GOT3 (cell line): ENCODE measurements around the gene ZNF777.
"Not testable (repeated sequence)": the region's sequence is repeated elsewhere in the genome, so short reads cannot be mapped to it uniquely, and the experiment has no call there.

ENCODE experiments used
- DNase-seq: peaks from one replicate; lab custom pipeline; 2025; ENCODE audit warnings: mixed read lengths; lab: John Stamatoyannopoulos, UW

The ZNF777 gene

DNA sequence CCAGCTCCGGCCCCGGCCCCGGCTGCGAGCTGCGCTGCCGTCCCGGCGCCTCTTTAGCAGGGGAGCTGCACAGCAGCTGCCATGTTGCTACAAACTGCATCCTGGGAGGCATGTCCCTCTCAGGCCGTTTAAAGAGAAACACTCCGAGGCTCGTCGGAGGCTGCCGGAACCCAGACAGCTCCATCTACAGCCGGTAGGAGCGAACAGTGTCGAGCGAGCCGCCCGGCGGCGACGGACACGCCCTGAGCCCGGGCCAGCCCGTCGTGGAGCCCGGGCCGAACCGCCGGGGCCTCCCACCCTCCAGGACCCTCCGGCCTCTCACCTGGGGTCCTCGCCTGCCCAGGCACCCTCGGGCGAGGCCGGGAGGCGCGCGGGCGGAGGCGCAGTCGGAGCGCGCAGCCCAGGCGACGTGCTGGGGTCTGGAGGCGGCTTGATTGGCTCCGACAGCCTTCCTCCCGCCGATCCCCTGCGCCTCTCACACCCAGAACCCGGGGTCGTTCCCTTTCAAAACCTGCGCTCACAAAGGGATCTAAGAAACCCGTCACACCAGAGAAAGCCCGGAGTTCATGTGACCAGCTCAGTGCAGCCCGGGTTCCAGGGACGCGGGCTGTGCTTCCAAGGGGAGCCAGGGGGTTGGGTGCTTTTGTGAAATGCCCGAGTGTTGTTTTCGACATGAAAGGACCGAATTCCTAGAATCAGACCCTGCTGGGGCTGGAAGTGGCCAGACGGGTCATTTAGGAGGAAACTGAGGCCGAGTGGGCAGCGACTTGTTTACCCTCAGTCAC lies at the start of gene ZNF777:
Gene ZNF777, minus strand, starts transcription at position 570 of the 785 bp plus-strand sequence. CDS start 5,040 bp downstream, outside the sequence.
- peak; percentile 44 for DNase-seq

DNA sequence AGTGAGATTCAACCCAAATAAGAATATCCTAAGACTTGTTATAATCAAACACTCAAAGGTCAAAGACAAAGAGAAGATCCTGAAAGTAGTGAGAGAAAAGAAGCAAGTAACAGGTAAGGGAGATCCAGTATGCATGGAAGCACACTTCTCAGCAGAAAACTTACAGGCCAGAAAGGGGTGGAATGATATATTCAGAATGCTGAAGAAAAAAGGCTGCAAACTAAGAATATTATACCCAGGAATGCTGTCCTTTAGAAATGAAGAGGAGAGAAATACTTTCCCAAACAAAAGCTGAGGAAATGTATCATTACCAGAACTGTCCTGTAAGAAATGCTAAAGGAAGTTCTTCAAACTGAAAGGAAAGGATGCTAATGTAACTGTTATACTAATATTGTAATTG lies 49.4 kb upstream of the ZNF777 start:
- no peak for DNase-seq

DNA sequence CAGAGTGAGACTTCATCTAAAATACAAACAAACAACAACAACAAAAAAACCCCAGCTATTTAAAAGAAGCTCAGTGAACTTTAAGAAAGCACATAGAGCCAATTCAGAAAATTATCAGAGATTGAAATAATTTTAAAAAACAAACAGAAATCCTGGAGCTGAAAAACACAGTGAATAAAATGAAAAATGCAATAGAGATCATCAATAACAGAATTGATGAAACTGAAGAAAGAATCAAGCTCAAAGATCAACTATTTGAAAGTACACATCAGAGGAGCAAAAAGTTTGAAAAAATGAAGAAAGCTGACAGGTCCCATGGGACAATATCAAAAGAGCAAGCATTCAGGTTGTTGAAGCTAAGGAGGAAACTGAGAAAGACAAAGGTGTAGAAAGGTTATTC lies 48.9 kb upstream of the ZNF777 start:
- no peak for DNase-seq

DNA sequence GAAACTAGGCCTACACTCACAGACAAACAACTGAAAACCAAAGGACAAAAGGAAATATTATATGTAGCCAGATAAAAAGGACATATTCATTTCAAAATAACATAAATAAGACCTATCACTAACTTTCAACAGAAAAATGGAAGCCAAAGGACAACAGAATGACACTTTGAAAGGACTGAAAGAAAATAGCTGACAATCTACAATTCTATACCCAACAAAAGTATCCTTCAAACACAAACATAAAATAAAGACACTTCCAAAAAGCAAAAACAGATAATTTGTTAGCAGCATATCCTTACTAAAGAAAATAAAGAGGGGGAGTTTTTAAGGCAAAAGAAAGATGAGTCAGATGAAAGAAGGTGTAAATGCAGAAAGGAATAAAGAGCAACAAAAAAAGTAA lies 44.7 kb upstream of the ZNF777 start:
- DNase-seq = no peak

DNA sequence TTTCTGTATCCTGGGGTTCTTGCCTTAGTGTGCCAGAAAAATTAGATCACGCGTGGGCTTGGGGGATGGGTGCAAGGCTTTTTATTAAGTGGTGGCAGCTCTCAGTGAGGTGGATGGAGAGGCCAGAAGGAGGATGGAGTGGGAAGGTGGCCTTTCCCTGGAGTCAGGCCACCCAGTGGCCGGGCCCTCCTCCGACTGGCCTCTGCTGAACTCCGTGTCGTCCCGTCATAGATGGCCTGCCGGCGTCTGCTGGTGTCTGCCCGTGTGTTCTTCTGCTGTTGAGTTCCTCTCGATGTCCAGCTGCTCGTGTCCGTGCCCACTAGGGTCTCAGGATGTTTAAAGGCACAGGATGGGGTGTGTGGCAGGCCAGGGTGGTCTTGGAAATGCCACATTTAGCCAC lies 40.8 kb upstream of the ZNF777 start:
- DNase-seq = no peak

DNA sequence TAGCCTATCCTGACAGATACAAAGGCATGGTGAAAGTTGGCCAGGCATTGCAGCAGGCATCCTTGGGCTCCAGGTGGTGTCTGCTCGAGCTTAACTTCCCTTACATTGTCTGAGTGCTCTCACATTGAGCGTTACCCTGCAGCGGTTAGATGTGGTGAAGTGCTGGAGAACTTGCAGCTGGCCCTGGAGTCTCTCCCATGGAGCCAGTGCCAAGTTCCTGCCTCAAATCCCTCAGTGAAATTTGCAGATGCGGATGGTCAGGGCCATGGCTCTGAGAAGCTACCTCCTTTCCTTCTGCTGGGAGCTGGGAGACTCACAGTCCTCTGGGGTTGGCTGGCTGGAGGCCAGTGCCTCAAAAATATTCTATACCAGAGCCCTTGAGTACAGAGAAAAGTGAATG lies 40.0 kb upstream of the ZNF777 start:
- DNase-seq = no peak

DNA sequence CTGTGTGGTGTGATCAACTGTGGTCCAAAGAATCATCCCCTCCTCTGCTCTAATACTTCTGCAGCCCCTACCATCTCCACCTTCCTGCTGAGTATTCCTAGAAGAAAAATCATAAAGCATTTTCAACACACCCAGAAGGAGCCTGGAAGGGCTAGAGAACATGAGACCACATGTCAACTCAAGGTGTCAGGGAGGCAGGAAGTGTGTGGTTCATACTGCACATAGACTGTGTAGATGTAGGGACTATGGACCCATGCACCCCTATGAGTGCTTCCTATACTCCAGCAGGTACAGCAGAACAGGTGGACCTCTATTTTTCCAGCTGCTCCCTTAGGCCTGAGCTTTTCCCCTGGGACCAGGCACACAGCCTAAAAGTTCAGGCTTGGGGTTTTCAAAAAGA lies 39.3 kb upstream of the ZNF777 start:
- DNase-seq = no peak

DNA sequence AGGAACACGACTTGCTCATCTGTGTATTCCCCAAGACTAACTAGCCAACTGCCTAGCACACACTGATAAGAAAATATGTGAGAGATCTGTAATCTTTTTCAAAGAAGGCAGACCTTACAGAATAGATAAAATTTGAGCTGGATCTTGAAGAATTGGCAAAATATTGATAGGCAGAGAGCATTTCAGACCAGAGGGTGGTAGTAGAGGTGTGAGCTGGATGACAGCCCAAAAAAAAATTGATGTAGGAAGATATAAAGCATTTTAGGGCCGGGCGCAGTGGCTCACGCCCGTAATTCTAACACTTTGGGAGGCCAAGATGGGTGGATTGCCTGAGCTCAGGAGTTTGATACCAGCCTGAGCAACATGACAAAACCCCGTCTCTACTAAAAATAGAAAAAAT lies 37.9 kb upstream of the ZNF777 start:
- DNase-seq = no peak

DNA sequence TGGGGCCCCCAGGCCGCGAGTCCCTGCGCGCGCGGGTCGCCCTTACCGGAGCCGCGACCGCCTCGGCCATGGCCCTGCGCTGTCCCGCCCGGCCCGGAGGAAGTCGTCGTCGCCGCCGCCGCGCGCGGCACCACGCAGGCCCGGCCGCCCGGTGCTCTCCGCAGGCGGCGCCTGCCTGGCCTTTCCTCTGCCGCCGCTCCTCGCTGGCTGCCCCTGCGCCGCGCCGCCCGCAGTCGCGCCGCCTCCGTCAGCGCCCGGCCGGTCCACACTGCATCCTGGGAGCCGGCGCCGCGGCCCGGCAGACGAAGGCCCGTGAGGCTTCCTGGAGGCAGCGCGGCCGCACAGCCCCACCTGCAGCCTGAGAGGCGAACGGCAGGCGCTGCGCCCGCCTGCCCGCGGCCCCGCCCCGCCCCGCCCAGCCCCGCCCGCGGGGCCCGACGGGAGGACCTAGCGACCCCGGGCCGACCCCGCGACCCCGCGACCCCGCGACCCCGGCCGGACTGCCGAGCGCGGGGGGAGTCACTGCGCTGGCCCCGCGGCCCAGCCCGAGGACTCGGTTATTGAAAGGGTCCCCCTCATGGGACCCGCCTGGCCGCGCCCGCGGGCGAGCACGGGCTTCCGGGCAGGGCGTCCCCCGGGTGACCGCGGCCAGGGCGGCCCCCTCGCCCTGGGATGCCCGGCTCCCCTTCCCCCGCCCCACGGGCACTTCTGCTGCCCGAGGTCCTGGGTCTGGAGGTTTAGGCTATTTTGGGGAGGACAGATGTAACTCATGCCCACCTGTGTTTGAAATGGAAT lies 36.8 kb upstream of the ZNF777 start, which contains the start of gene ZNF746:
Gene ZNF746, minus strand, starts transcription at position 343 of the 795 bp plus-strand sequence. Its CDS starts 273 bp downstream, at position 70.
- peak; percentile 52 for DNase-seq

DNA sequence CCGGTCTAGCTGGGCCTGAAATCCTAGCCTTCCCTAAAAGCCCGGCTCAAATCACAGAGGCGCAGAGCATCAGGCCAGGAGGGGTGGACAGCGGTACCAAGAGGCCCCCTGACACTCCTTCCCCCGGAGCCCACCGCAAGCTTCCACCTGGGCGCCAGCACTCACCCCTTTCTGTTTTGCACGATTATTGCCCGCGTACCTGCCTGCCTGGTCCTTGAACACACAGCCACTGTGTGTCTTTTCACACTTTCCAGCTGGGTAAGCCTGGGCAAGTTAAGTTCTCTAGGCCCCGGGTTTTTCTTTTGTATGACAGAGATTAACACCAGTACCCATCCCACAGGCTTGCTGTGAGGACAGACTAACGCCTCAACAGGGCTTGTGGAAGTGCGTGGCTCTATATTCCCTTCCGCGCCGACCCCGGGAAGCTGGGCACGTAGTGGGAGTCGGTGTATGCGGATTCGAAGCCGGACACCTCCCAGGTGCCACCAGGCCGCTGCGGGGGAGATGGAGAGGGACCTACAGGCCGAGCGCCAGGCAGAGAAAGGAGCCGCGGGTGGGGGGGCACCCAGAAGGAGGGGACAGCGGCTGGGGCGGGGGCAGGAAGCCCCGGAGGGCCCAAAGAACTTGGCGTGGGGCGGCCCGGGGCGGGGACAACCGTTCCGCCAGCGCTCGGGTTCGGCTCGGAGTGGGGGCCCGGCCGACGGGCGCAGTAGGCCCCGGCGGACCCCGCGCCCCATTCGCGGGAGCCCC lies 36.0 kb upstream of the ZNF777 start:
- DNase-seq = no peak

DNA sequence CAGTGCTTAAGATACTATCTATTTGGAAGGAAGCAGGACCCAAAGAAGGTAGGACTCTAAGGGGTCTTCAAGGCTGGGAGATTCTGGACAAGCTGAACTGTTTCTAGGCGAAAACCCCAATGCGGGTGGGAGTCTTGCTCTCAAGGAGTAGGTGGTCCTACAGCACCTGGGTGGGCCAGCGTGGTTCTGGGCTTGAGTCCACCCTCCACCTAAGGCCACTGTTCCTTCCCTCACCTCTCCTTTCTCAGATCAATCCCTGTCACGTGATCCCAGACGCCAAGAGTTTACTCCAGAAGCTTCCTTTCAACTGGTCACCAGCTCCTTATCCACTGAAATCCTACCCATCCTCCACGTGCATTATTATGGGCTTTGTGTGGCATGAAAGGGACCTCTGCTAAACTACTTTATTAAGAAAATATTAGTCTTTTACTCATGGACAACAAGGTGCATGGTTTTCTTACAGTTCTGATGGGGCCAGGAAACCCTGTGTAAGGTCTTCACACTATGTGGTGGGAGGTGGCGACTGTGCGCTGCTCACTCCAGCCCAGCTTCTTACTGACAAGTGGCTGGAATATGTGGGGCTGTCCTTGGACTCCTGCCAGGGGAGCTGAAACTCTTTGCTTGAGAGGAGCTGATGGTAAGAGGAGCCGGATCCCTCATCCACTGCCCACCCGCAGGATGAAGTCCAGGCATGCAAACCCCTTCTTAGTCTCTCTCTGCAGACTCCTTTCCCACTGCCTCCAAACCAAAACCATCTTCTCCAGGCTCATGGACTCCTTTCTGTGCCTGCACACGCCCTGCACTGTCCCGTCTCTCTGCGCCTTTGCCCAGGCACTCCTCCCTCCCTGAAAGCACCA lies 35.2 kb upstream of the ZNF777 start:
- no peak for DNase-seq

DNA sequence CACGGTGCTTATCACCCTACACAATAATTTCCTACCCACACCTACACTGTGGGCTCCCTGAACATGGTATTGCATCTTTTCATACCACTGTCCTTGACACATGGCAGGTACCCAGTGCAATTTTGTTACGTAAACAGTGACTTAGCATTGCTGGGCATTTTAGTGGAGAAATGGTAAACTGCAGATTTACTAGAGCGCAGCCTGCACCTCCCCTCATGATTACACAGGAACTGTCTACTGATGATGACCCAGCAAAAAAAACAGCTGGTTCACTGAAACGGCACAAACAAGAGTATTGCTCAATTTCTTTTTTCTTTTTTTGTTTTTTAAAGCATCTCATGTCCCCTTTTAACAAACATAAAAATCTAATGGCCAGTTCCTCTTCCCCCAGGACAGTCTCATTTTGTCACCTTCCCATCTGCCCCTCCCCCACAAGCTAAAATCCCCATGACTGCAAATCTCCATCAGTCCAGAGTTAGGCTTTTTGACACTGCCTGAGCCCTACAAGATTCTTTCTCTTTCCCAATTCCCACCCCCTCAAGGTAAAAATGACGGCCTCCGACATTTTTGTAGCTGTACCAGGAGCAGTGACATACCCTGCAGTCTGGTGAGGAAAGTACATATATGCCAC lies 34.0 kb upstream of the ZNF777 start:
- no peak for DNase-seq

DNA sequence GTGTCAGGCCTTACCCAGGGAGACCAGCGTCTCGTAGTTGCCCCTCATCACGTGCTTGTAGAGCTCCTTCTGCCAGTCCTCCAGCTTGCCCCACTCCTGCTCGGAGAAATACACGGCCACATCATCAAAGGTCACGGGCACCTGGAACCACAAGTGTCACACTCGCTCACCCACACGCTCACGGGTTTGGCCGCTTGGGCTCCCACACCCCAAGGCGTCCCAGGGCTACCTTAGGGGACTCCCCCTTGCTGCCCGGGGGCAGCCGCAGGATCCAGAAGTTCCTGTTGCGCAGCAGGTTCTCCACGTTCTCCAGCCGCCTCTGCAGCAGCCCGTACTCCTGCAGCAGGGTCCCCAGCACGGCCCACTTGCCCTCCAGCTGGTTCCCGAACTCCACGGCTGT lies 33.1 kb upstream of the ZNF777 start:
- not testable (repeated sequence) for DNase-seq

DNA sequence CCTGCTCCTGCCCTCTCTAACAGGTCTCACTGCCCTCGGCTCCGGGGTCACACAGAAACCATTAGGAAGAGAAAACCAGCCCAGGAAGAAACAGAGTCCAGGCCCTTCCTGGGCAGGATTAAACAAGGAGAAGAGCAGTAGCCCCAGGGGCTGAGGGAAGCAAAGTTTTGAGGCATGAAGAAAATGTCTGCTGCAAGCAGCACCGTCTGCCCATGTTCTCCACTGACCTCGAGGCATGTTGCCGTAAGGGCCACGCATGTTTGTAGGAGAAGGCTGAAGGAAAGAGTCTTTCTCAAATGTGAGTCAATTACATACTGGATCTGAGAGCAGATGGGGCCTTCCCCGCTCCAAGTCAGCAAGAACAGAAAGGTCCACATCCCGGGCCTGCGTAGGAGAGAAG lies 32.5 kb upstream of the ZNF777 start:
- no peak for DNase-seq

DNA sequence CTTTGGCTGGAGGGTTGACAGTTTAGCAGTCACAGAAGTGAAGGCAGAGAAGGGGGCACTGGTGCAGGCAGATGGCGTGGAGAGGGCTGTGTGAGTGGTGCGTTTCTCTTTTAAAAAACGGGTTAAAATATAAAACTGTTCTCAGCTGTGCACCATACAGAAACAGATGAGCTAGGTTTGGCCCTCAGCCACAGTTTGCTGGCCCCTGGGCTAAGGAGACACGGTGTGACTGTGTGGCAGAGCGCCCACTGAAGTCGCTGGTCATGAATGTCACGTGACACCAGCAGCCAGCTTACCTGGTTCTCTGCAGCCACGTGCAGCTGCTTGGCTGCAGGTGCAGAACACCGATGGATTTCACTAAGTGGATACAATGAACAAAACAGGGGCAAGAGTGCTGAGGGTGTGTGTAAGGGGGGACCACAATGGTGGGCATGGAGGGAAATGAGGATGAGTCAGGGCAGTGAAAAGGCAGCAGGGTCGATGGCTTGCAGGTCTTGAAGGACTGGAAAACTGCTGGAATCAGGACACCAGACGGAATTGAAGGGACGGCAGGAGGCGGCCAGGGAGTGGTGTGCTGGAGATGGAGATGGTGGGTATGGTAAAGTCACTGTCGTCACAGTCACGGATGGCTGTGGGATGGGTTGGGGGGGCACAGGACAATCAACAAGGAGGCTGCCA lies 29.4 kb upstream of the ZNF777 start:
- no peak for DNase-seq

DNA sequence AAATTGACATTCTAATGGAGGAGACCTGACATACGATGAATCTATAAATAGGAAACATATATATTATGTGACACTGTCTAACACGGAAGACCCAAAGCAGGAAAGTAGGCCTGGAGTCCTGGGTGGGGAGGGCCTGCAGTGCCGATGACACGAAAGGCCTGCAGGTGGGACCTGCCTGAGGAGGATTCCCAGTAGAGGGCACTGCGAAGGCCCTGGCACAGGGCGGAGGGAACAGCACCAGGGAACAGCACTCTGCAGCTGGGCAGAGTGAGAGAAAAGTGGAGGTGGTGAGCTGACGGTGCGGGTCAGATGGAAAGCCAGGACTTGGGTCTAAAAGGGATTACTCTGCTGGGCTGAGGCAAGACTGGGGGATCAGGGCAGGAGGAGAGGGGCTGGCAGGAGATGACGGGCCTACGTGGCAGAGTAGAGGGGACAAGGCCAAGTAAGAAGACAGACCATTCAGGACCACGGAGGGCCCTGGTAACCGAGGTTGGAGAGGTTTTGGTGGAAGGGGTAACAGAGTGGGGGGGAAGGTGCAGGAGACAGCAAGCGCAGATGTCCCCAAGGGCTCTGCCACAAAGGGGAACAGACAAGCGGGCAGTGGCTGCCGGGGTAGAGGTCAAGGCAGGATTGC lies 28.6 kb upstream of the ZNF777 start:
- no peak for DNase-seq

DNA sequence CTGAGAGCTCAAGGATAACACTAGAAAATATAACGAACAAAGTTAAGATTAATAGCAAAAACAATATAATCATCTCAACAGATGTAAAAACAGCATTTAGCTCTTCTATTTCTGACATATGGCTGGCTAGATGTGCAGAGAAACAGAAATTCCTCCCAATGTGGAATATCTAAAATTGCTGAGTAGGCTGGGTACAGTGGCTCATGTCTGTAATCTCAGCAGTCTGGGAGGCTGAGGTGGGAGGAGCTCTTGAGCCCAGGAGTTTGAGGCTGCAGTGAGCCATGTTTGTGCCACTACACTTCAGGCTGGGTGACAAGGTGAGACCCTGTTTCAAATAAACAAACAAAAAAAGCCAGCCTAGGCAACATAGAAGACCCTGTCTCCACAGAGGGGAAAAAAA lies 18.7 kb upstream of the ZNF777 start:
- no peak for DNase-seq

DNA sequence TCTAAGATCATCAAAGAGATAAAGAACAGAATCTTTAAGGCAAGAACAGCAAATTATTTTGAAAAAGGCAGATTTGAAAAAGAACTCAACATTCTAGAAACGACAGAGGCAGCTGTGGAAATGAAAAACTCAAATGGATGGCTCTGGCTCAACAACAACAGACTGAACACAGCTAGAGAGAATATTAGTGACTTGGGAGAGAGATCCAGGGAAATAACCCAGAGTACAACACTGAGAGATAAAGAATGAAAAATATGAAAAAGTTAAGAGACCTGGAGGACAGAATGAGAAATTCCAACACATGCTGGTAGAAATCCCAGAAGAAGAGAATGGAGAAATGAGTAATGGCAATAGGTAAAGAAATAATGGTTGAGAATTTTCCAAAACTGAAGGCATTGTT lies 17.9 kb upstream of the ZNF777 start:
- DNase-seq = no peak

DNA sequence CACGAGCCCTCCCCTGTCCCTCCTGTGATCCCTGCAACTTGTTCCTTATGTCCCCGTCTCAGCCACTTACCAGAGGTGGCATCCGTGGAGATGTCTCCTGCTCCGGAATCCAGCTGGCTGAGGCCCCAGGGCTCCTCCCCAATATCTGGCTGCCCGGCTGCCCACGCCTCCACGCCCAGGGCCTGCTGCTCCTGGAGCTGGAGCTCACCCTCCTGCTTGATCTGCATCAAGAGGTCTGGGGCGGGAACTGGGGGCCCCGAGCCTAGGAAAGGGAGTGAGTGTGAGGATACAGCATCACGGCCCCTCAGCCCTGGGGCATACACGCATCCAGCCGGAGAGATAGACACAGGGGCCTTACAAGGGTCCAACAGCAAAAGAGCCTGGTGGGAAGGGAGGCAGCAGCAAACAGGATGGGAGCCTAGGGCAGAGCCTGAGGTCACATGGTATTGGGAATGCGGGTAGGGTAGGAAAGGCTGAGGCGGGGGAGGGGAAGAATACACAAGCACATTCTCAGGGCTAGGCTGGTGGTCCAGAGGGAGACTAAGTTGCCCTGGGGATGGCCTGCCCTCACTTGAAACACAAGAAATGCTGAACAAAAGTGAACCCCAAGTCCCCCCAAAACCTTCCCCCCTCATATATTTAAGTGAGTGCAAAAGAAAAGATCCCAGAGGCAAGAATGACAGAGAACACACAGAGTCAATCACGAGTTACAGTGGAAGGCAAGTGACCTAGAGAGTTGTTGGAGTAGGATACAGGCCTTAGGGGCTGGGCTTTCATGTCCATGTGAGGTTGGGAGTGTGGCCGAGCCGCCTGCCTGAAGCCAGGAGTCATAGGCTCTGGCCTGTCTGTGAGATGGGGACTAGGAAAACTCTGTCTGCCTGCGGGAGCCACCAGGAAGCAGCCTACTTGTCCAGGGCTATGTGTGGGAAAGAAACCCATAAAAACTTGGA lies 16.9 kb upstream of the ZNF777 start:
- no peak for DNase-seq
